ENCODE results near the gene CHTF18.
"Not testable (repeated sequence)": the region's sequence is repeated elsewhere in the genome, so short reads cannot be mapped to it uniquely, and the experiment has no call there.

Gene CHTF18

DNA sequence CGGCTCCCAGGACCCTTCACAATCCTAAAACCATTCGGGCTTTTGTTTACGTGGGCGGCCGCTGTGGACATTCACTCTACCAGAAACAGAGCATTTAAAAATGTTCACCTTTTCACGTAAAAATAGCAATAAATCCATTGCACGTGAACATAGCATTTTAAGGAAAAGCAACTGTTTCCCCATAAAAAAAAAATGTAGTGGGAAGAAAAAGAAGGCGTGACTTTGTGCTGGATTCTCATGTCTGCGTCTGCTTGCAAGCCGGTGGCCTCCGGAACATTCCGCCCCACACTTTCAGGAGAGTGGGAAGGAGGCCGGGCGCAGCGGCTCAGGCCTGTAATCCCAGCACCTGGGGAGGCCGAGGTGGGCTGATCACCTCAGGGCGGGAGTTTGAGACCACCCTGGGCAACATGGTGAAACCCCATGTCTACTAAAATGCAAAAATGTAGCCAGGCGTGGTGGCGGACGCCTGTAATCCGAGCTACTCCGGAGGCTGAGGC, 25.5 kb downstream of the CHTF18 start:
- DNase-seq, result no peak

DNA sequence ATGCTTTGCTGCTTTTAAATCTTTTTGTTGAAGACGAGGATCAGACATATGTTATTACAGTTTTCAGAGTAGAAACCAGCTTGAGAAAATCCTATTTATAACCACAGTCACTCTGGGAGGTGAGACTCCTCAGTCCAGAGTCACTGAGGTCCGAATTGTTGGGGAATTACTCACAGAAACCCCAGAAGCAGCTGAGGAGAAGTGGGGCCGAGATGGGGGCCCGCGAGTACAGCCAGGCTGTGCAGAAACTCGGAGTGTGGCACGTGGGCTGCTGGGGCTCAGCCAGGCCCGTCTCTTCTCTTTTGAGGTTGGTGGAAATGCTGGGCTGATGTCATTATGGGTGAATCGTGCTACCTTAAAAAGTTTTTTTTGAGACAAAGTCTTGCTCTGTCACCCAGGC, 26.6 kb downstream of the CHTF18 start:
- no peak for DNase-seq

DNA sequence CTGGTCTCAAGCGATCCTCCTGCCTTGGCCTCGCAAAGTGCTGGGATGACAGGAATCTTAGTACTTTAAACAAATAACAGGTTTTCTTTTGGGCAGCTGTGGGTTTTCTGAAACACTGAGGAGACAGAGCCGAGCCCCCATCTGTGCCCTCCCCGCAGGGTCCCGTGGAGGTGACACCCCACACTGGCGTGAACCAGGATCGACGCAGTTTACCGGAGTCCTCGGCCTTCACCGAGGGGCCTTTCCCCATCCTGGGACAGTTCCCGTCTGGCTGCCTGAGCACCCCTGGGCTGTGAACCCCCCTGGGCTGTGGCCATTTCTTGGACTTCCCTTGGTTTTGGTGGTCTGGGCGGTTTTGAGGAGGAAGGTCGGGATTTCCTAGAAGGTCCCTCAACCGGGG, 27.4 kb downstream of the CHTF18 start:
- DNase-seq, result no peak

DNA sequence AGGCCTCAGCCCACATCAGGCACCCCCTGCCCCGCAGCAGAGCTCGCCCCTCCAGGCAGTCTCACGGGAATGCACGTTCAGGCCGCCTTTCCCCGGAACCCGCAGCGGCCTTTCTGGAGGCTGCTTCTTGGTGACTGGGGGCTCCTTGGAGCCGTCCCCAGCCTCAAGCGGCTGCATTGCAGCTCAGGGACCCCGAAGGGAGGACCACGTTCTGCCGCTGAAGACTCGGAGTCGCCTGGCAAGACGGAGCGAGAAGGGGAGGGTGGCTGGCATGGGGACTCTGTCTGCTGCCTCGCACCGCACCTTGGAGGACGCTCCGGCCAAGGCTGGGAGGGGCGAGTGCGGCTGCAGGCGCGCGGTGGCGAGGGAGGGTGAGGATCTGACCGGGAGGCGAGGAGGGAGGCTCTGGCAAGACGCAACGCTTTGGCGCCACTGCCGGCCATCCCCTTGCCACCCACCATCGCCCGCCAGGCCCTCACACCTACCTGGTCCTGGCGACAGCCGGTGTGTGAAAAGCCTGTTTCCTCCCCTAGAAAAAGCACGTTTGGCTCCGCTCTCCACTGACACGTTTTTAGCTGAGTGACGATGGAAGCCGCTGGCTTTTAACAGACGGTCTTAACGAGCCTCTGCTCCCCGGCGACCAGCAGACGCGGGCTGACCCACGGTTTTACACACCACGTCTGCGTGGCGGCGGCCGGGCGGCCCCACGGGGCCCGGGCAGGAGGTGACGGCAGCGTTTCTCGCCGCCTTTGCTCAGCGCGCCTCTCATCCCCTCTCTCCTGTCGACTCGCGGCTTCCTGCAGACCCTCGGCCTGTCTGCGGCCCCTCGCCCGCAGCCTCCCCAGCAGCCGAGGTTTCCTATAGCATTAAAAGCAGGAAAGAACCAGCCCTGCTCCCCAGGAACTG, 28.8 kb downstream of the CHTF18 start:
- DNase-seq, result no peak

DNA sequence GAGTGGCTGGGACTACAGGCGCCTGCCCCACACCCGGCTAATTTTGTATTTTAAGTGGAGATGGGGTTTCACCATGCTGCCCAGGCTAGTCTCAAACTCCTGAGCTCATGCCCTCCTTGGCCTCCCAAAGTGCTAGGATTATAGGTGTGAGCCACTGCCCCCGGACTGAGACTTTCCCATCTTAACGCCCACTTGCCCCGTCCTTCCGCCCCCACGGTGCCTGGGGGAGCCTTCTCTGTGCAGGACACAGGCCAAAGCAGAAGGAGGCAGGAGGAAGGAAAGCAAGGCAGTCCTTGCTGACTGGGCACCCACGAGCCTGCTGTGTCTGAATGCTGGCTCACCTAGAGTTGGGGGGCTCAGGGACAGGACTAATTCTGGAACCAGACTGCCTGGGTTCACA, 29.7 kb downstream of the CHTF18 start:
- no peak for DNase-seq

DNA sequence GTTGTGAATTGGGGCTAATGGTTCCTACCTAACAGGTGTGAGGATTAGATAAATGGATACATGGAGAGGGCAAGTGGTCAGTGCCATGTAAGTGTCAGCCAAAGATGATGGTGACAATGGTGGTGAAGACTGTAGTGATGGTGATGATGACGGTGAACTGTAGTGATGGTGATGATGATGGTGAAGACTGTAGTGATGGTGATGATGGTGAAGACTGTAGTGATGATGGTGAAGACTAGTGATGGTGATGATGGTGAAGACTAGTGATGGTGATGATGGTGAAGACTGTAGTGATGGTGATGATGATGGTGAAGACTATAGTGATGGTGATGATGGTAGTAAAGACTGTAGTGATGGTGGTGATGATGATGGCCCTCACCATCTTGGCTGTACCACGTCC, 30.2 kb downstream of the CHTF18 start:
- no peak for DNase-seq

DNA sequence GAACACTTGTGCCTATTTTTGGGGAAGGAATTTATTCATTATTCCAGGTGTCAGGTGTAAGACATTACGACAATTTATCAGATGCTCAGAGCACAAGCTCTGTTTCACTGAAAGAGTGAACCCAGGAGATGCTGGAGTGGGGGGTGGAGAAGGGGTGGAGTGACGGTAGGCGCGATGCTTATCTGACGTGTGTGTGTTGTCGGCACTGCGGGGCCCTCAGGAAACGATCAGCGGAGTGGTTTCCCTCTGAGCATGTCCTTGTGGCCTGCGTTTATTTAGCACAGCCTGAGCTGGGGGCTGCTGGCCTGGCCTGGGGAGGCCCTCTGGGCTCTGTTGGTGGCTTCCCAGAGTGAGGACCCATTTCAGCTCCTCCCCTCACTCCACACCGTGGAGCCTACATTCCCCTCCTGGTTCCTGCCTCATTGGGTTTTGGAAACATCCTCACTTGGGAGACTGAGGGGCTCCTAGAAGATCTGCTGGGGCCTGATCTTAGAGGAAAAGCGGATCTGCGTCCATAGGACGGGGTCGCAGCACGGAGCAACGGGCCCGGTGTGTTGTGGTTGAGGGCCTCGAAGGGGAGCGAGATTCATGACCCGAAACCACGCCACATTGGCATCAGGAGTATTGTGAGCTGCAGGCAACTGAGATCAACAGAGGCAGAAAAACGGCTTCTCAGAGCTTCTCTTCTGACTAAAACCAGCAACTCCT, 31.1 kb downstream of the CHTF18 start:
- no peak for DNase-seq

DNA sequence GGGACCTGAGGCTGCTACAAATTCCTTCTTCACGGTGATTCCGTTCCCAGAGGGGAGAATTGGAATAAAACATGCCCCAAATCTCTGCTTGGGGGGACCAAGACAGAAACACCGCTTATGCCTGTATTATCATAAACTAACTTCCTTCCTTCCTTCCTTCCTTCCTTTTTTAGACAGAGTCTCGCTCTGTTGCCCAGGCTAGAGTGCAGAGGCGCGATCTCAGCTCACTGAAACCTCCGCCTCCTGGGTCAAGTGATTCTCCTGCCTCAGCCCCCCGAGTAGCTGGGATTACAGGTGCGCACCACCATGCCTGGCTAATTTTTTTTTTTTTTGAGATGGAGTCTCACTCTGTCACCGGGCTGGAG, 31.6 kb downstream of the CHTF18 start:
- DNase-seq, result not testable (repeated sequence)

DNA sequence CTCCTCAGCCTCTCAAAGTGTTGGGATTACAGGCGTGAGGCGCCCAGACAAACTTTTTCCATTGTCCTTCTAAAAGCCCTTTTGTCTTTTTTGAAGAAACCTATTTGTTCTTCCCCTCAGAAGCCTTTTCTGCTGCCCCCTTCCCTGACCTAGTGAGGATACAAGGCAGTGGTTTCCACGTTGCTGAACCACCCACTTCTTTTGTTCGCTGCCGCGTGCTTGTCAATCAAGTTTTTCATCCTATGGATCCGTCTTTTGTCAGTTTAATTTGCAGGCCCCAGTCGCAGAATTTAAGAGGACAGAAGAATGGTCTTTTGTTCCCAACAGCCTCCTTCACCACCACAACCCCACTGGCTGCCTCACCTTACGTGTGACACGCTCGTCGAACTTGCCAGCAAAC, 32.3 kb downstream of the CHTF18 start:
- no peak for DNase-seq

DNA sequence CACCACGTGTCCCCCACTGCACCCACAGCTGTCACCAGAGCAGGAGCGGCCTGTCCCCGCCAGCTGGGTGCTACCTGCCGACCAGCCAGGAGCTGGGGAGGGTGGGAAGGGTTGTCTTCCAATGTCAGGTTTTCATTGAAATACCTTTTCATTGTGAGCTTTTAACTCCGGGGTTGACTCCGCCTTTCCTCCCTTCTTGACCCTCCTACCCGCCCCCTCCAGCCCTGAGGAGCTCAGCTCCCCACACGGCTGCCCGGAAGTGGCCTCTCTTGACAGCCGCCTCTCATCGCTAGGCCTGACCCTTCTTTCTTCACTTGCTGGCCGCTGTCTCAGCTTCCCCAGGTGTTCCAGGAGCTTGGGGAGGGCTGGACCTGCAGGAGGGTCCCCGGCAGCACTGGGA, 33.3 kb downstream of the CHTF18 start:
- no peak for DNase-seq

DNA sequence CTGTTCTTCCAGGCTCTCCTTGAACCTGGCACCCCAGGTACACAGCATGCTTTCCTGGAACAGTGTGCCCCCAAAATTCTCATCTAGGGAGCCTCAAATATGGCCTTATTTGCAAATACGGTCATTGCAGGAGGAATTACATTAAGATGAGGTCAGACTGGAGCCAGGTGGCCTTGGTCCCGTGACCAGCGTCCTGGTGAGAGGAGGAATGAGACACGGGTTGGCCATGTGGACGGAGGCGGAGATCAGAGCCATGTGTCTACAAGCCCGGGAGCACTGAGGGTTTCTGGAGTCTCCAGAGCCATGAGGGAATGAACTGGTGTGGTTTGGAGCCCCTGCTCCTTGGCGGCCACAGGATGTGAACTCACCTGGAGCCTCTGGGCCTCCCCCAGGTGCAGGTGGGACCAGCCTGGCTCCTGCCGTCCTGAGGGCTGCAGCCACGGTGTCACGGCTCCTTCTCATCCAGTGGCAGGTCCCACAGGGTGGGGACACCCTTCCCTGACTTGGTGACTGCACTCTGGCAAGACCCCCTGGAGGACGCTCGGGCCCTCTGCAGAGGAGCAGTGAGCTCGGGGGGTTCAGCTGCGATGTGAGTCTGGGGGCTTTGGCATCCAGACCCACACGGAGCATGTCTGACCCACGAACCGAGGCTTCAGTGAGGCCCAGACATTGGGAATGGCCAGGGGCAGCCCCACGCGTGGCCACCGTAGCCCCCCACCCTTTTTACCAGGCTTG, 33.9 kb downstream of the CHTF18 start:
- no peak for DNase-seq

DNA sequence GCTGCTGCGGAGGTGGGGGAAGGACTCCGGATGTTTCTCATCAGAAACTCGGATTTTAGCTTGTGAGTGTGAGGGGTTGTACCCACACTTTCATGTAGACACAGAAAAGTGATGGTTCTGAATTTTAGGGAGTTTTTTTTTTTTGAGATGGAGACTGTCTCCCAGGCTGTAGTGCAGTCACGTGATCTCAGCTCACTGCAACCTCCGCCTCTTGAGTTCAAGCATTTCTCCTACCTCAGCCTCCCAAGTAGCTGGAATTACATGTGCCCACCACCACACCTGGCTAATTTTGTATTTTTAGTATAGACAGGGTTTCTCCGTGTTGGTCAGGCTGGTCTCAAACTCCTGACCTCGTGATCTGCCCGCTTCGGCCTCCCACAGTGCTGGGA, 34.5 kb downstream of the CHTF18 start:
- DNase-seq, result no peak

DNA sequence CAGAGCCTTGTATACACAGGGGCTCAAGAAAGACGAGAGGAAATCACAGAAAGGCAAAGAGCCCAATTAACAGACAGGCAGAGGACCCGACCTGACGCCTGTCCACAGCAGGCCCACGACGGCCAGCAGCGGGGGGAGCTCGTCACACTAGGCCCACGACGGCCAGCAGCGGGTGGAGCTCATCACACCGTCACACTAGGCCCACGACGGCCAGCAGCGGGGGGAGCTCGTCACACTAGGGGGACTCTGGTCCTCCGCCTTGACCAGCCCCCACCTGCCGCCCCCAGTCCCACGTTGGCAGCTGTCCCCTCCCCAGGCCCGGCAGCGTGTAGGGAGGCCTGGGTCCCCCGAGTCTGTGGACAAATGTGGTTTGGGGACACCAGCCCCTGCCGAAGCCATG, 35.8 kb downstream of the CHTF18 start:
- DNase-seq, result no peak

DNA sequence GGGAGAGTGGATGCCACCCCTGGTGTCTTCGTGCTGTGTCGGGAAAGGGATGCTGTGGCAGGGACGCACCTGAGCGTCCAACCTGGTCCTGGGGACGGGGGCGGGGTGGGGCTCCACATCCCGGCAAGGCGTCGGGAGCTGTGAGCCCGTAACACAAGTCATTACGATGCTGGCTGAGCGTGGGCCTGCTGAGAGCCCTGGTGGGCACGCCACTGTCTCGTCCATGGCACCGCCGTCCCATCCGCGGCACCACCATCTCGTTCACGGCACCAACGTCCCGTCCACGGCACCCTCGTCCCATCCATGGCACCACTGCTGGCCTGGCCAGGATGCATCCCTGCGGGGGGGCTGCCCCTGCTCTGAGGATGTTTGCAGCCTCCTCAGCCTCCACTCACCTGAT, 36.2 kb downstream of the CHTF18 start:
- no peak for DNase-seq

DNA sequence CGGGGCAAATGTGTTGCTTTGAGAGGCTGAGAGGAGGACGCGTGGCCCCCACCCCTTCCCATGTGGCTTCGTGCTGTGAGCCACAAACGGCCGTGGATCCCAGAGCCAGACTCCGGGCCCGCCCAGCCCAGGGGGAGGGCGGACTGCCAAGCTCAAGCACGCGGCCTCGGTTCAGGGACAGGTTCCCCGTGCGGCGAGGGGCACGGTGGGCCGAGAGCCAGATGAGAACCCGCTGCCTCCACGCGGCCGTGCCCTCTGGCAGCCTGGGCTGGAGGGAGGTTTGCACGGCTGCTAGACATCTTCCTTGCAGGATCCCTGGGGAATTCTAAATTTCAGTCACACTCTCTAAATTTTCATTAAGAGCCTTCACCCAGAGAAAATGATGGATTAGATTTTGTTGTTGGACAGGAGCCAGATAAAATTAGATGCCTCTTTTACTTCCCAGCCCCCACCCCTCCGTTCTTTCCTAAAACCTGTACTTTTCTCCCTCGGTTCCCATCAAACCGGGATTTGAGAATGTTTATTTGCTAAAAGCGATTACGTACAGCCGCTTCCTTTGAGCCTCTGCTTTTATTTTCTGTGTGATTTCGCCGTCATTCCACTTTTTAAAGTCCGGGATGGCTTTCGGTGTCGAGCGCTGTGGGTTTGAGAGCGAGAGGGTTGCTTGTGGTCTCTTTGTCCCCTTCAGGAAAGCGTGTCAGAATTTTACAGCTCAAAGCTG, 37.1 kb downstream of the CHTF18 start:
- no peak for DNase-seq

DNA sequence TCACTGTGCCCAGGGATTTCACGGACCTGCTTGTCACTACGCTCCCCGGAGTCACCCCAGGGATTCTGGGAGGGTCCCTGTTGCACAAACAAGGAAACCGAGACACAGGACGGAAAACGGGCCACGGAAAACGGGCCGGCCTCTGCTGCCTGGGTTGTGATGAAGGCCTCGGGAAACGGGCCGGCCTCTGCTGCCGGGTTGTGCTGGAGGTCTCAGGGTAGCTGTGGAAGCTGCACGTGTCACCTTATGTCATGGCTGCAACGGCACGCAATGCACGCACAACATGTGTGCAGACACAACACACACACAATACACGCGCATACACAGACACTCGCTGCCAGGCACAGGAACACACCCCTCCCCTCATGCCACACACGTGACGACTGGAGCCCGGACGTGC, 39.1 kb downstream of the CHTF18 start:
- no peak for DNase-seq

DNA sequence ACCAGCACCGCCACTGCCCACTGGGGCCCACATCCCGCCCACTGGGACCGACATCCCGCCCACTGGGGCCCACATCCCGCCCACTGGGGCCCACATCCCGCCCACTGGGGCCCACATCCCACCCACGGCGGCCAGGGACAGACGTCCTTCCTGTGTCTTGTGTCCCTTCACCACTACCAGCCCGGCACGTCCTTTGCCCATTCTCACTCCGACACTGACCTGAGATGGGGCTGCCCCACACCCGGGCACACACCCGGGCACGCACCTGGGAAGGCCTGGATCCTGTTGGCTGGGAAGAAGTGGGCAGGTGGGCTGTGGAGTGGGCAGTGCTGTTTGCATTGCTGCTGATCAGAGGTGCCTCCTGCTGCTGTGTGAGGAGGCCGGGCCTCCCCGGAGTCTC, 40.5 kb downstream of the CHTF18 start:
- DNase-seq, result no peak

DNA sequence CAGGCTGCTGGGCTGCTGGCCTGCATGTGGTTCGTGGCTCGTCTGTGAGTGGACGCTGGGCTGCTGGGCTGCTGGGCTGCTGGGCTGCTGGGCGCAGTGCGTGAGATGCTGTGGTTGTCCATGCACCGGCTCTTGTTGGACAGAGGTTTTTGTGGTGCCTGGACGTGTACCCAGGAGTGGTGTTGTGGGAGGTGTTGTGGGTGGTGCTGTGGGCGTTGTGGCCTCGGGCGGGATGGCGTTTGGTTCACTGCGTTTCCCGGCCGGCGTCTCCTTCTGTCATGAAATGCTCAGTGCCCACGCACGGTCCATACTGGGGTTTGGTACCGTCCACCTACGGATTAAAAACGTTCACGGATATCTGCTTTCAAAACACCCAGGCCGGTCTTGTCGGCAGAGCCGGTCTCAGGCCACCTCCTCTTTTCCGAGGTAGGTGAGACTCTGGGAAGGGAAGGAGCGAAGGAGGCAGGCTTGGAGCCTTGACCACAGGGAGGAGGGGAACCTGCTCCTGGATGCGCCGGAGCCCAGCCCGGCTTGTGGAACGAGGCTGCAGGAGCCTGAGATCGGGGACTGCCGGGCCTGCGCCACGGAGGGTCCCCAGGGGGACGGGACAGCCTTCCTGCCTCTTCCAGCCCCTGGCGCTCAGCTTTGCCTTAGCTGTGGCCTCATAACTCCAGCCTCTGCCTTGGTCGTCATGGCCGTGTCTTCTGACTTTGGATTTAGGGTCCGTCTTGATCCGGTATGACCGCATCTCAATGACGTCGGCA, 41.9 kb downstream of the CHTF18 start:
- DNase-seq, result no peak

DNA sequence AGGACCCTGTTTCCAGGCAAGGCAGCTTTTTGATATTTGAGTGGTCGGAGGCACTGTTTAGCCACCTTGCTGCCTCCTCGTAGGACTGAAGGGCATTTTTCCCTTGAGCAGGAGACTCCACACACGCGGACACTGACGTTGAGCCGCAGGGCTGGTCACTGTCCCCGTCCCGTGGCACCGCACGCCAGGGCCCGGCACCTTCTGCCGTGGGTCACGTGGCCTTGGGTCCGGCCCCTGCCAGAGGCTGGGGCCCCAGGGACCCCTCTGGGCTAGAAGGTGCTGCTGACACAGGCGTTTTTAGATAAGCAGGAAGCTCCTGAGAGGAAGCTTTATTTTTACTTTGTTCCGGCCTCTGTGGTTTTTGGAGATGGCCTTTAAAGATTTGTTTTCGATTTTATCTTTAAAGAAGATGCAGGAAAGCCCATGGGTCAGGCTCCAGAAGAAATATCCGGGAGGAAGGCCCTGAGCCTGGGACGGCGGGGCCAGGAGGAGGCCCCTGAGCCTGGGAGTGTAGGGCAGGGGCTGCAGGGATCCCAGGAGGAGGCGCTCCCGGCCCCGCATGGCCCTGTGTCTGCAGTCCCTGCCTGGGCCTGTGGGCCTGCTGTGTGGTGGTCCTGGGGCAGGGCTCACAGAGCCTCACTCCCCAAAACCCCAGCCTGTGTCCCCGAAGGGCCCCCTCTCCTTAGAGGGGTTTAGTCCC, 42.6 kb downstream of the CHTF18 start:
- DNase-seq, result no peak

DNA sequence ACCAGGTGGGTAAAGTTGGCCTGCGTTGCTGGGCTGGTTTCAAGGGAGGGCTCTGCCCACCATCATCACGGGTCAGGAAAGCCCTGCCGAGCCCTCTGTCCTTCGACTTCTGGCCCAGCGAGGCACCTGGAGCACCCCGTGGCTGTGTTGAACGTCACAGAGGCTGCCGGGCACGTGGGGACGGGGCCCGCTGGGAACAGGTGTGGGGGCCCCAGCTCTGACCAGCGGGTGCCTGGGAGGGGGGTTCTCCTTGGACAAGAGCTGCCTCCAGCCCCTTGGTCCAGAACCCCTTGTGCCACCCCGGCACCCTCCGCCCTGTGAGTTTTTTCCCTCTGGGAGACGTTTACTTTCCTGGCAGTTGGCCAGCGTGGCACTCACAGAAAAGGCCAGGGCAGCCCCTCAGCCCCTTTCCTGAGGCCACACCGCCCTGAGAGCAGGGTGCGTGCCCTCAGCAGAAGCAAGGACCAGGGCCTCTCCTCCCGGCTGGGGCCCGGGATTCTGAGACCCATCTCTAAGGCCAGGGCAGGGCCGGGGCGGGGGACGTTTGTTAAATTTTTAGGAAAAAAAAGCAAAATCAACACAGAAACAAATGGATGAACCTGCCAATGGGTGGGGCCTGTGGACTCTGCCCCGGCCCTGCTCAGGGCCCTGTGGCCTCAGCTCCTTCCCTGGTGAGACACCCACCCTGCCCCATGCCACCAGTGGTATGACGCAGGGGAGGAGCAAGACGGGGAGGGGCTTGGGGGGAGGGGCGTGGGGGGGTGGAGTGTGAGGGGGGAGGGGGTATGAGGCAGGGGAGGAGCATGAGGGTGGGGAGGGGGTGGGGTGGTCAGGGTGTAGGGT, 43.4 kb downstream of the CHTF18 start:
- no peak for DNase-seq
